GM19467 (cell line): ENCODE measurements around the gene ADORA1.

ENCODE experiments used
- ATAC-seq: cut with Tn5 transposase; IDR thresholded peaks from one replicate; pipeline ENCODE4 v1.9.1; 2021; ENCODE audit warnings: mild to moderate bottlenecking, moderate library complexity; ENCODE audit not compliant: unreplicated experiment

The ADORA1 gene

GRCh38 chr1:203120325-203121153 lies 7.0 kb upstream of the ADORA1 start:
- ATAC-seq = no peak

- no peak for ATAC-seq
These were observed 6.1 kb upstream of the ADORA1 start for GRCh38 chr1:203121186-203122015.

- no peak for ATAC-seq
These were observed 5.4 kb upstream of the ADORA1 start for GRCh38 chr1:203122159-203122558.

- ATAC-seq = no peak
These were observed 3.5 kb upstream of the ADORA1 start for GRCh38 chr1:203124011-203124410.

- no peak for ATAC-seq
These were observed 2.8 kb upstream of the ADORA1 start for GRCh38 chr1:203124546-203125317.

- ATAC-seq = no peak
These were observed 1.2 kb upstream of the ADORA1 start for GRCh38 chr1:203126151-203126865.

- ATAC-seq = no peak
These were observed 460 bp upstream of the ADORA1 start for GRCh38 chr1:203126866-203127665.

- no peak for ATAC-seq
These were observed 847 bp downstream of the ADORA1 start for GRCh38 chr1:203128431-203128715.

GRCh38 chr1:203128716-203129500 lies 1.4 kb downstream of the ADORA1 start:
- no peak for ATAC-seq

GRCh38 chr1:203129501-203130231 lies 2.1 kb downstream of the ADORA1 start:
- ATAC-seq = no peak

GRCh38 chr1:203130358-203130985 lies 2.9 kb downstream of the ADORA1 start:
- ATAC-seq = no peak

- no peak for ATAC-seq
These were observed 4.1 kb downstream of the ADORA1 start for GRCh38 chr1:203131548-203132200.

GRCh38 chr1:203133970-203134725 lies 6.6 kb downstream of the ADORA1 start:
- no peak for ATAC-seq

GRCh38 chr1:203135636-203136305 lies 8.2 kb downstream of the ADORA1 start:
- no peak for ATAC-seq

GRCh38 chr1:203136409-203137042 lies 9.0 kb downstream of the ADORA1 start:
- no peak for ATAC-seq

- no peak for ATAC-seq
These were observed 9.8 kb downstream of the ADORA1 start for GRCh38 chr1:203137324-203137723.
